SHP77 (cell line): ENCODE data around the gene FCAR.
"Not testable (repeated sequence)": the region's sequence is repeated elsewhere in the genome, so short reads cannot be mapped to it uniquely, and the experiment has no call there.

Source experiments
- DNase-seq, 2 experiments: peaks; one replicate each; lab custom pipeline; 2025; lab: John Stamatoyannopoulos, UW

Gene FCAR

DNA sequence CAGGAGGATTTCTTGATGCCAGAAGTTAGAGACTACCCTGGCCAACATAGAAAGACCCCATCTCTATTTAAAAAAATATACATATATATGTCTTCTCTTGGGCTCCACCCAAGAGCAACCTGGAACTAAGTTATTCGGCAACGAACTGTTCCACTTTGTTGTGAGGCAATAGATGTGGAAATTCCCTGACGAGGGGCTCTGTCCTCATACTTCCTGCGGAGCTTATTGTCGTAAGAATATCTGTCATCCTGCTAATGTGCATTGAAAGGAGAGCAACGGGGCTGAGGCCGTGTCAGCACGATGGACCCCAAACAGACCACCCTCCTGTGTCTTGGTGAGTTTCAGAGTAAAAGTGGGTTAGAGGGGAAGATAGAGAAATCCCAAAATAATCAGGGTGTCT is at the start of gene FCAR:
Gene FCAR (plus strand): TSS at position 246 of the 400 bp plus-strand sequence. CDS start 55 bp downstream, at position 301.
- DNase-seq: no peak

DNA sequence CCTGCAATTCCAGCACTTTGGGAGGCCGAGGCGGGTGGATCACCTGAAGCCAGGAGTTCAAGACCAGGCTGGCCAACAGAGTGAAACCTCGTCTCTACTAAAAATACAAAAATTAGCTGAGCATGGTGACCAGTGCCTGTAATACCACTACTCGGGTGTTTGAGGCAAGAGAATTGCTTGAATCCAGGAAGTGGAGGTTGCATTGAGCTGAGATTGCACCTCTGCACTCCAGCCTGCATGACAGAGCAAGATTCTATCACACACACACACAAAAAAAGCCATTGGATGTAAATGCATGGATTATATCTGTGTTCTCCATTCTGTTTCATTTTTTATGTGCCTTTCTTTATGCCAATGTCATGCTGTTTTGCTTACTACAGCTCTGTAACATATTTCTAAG is 49.6 kb upstream of the FCAR start:
- DNase-seq: not testable (repeated sequence)

DNA sequence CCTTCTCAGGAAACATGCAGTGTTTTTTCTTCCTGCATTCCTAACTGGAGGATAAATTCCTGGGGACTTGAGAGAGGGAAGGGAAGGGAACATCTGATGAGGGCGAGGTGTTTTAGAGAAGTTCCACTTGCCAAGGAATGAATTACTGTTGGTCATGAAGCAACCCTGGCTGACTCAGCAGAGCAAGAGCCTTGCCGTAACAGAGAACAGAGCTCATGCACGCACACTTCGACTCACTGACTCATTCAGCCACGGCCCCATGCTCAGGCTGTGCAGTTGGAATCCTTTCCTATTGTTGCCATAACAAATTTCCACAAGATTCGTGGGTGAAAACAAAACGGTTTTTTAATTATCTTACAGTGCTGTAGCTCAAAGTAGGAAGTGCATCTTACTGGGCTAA is 48.7 kb upstream of the FCAR start:
- DNase-seq: not testable (repeated sequence)

DNA sequence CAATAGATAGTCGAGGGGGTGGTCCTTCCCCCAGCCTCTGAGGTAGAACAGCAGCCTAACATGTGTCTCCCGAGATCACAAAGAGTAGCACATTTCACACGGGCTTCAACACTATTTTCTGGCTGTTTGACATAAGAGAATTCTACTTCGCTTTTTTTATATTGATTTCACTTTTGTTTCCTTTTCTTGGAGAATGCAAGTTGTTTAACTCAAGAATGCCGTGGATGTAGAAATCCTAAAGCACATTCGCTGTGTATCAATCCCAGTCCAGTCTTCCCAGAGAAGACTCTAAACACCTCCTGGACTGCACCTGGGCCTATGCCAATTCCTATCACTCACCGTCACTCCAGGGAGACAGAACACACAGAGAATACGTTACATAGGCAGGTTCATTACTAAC is 46.0 kb upstream of the FCAR start:
- not testable (repeated sequence) for DNase-seq

DNA sequence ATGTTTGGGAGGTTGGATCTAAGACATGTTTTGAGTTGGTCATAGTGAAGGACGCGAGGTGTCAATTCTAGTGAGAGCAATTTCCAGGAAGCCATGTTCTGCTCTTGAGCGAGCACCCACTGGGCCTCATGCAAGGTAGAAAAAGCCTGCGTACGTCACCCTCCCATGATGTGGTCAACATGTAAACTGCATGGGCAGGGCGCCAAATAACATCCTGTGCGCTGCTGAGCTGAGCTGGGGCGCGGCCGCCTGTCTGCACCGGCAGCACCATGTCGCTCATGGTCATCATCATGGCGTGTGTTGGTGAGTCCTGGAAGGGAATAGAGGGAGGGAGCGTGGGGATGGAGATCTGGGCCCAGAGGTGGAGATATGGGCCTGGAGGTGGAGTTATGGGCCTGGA is 41.5 kb upstream of the FCAR start, which contains the start of gene KIR2DS4:
Gene KIR2DS4 (plus strand): TSS at position 181 of the 400 bp plus-strand sequence.
- not testable (repeated sequence) for DNase-seq

DNA sequence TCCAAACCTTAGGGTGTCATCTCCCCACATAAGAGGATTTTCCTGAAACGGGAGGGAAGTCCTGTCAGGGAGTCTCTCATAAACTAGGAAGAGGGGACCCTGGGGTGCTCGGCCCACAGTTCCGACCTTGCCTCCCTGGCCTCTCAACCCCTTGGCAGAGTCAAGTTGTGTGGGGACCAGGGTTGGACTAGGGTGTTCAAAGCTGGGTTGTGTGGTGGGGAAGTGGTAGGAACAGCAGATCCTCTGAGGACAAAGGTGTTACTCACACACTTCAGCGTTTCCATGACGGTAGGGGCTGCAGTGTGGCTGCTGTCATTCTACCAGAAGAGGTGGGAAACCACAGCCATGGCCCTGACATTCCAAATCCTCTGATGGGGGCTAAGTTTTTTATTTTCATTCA is 38.9 kb upstream of the FCAR start:
- DNase-seq: not testable (repeated sequence)

DNA sequence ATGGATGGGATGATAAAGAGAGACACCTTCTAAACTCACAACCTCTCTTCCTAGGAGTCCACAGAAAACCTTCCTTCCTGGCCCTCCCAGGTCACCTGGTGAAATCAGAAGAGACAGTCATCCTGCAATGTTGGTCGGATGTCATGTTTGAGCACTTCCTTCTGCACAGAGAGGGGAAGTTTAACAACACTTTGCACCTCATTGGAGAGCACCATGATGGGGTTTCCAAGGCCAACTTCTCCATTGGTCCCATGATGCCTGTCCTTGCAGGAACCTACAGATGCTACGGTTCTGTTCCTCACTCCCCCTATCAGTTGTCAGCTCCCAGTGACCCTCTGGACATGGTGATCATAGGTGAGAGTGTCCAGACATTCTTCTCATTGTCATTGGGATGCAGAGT is 36.5 kb upstream of the FCAR start:
- not testable (repeated sequence) for DNase-seq

DNA sequence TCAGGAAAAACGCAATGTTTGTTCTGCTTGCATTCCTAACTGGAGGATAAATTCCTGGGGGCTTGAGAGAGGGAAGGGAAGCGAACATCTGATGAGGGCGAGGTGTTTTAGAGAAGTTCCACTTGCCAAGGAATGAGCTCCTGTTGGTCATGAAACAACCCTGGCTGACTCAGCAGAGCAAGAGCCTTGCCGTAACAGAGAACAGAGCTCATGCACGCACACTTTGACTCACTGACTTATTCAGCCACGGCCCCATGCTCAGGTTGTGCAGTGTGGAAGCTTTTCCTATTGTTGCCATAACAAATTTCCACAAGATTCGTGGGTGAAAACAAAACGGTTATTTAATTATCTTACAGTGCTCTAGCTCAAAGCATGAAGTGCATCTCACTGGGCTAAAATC is 30.9 kb upstream of the FCAR start:
- DNase-seq: not testable (repeated sequence)

DNA sequence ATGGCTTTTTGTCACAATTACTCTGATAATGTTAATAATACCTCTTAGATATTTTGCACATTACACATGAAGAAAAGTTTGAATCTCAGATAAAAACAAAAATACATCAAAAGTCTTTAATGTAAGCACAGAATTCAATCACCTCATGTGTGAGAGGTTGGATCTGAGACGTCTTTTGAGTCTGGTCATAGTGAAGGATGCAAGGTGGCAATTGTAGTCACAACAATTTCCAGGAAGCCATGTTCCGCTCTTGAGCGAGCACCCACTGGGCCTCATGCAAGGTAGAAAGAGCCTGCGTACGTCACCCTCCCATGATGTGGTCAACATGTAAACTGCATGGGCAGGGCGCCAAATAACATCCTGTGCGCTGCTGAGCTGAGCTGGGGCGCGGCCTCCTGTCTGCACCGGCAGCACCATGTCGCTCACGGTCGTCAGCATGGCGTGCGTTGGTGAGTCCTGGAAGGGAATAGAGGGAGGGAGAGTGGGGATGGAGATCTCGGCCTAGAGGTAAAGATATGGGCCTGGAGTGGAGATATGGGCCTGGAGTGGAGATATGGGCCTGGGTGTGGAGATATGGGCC is 23.9 kb upstream of the FCAR start, which contains the start of gene KIR3DL2:
Gene KIR3DL2 (plus strand): TSS at position 383 of the 580 bp plus-strand sequence. CDS start 33 bp downstream, at position 416.
- DNase-seq: not testable (repeated sequence)

DNA sequence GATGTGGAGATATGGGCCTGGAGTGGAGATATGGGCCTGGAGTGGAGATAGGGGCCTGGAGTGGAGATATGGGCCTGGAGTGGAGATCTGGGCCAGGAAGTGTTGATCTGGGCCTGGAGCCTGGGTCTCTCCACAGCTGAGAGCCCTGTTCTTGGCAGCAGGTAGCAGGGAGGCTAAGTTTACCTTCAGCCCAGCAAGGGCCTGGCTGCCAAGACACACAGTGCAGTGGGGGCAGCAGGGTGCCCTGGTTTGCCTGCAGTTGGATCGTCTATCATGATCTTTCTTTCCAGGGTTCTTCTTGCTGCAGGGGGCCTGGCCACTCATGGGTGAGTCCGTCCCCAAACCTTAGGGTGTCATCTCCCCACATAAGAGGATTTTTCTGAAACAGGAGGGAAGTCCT is 23.1 kb upstream of the FCAR start:
- no peak for DNase-seq

DNA sequence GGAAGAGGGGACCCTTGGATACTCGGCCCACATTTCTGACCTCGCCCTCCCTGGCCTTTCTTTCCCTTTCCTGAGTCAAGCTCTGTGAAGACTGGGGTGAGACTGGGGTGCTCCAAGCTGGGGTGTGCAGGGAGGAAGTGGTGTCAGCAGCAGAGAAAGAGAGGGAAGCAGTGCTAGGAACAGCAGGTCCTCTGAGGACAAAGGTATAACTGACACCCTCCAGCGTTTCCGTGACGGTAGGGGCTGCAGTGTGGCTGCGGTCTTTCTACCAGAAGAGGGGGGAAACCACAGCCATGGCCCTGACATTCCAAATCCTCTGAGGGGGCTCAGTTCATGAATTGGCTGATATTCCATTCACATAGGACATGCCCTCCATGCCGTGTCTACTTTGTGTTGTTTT is 22.7 kb upstream of the FCAR start:
- no peak for DNase-seq

DNA sequence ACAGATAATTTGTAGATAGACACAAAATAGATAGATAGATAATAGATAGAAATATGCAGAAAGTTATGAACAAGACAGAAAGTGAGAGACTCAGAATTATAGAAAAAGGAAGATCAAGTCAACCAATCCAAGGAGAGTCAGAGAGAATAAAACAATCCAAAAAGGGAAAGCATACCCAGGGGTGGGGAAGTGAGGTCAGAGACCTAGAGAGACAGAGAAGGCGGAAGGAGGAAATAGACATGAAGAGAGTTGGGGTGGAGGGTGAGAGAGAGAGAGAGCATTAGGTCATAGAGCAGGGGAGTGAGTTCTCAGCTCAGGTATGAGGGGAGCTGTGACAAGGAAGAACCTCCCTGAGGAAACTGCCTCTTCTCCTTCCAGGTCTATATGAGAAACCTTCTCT is 18.8 kb upstream of the FCAR start:
- DNase-seq: not testable (repeated sequence)

DNA sequence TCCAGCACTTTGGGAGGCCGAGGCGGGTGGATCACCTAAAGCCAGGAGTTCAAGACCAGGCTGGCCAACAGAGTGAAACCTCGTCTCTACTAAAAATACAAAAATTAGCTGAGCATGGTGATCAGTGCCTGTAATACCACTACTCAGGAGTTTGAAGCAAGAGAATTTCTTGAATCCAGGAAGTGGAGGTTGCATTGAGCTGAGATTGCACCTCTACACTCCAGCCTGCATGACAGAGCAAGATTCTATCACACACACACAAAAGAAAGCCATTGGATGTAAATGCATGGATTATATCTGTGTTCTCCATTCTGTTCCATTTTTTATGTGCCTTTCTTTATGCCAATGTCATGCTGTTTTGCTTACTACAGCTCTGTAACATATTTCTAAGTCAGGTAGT is 15.6 kb upstream of the FCAR start:
- DNase-seq: not testable (repeated sequence)

DNA sequence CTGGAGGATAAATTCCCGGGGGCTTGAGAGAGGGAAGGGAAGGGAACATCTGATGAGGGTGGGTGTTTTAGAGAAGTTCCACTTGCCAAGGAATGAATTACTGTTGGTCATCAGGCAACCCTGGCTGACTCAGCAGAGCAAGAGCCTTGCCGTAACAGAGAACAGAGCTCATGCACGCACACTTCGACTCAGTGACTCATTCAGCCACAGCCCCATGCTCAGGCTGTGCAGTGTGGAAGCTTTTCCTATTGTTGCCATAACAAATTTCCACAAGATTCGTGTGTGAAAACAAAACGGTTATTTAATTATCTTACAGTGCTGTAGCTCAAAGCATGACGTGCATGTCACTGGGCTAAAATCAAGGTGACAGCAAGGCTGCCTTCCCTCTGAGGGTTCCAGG is 14.6 kb upstream of the FCAR start:
- DNase-seq: not testable (repeated sequence)

DNA sequence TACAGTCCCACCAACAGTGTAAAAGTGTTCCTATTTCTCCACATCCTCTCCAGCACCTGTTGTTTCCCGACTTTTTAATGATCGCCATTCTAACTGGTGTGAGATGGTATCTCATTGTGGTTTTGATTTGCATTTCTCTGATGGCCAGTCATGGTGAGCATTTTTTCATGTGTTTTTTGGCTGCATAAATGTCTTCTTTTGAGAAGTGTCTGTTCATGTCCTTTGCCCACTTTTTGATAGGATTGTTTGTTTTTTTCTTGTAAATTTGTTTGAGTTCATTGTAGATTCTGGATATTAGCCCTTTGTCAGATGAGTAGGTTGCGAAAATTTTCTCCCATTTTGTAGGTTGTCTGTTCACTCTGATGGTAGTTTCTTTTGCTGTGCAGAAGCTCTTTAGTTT is 10.6 kb upstream of the FCAR start:
- not testable (repeated sequence) for DNase-seq

DNA sequence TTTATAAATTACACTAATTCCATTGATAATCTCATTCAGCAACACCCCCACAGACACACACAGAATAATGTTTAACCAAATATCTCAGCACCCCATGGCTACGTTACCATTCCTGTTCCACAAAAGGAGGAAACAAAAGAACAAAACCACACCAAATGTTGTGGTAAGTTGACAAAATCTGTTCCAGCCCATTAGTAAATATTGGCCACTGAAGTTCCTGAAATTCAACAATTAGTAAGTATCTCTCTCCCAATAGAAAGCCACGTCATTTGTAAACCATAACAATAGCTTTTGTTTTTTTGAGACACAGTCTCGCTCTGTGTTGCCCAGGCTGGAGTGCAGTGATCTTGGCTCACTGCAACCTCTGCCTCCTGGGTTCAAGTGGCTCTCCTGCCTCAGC is 2.3 kb upstream of the FCAR start:
- no peak for DNase-seq

DNA sequence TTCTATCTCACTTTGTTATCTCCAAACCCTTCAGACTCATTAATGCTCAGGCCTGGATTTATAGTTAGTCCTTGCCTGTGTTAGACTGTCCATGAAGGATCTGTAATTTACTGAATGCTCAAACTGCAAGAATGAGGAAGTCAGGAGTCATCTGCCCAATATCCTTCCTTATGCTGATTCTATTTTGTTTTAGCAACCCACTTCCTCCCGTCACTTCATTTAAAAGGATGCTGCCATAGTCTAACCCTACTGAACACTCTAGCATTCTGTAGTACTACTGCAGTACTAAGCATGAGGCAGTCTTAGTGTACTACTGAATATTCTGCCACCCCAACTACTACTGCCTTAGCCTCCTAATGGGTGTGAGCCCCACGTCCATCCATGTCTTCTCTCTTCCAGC is 1.5 kb downstream of the FCAR start:
- no peak for DNase-seq

DNA sequence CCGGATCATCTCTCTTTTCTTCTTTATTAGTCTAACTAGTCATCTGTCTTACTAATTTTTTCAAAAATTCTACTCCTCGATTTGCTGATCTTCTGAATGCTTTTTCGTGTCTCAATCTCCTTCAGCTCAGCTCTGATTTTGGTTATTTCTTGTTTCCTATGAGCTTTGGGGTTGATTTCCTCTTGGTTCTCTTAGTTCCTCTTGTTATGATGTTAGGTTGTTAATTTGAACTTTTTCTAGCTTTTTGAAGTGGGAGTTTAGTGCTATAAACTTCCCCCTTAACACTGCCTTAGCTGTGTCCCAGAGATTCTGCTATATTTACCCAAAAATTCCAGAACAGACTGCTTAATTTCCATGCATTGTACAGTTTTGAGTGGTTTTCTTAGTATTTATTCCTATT is 3.4 kb downstream of the FCAR start:
- no peak for DNase-seq

DNA sequence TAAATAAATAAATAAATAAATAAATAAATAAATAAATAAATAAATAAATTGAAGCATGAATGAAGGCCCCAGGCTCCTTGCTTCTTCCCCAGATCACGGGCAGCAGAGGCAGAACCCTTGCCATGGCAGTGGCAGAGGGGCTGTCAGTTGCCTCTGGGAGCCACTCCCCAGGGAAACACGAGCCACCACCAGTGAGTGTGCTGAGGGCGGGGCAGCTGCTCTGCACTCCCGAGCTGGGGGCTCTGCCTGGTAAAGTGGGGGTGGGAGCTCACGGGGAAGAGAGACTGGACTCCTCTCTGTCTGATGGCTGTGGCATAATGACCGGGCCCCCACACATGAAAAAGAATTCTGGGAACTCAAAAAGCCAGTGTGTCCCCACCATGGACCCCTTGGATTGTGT is 7.8 kb downstream of the FCAR start:
- no peak for DNase-seq

DNA sequence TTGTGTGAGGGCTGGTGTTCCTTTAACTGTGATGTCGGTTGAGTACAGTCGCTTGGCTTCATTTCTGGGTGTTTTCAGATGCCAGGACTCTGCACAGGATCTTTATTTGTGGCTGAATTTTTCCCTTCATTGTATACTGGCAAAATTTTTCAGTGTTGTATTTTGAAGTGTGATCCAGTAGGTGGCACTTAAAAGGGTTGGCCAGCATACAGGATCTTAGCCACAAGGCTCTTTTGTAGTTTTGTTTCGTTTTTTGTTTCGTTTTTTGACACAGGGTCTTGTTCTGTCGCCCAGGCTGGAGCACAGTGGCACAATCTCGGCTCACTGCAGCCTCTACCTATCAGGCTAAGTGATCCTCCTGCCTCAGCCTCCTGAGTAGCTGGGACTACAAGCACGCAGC is 8.7 kb downstream of the FCAR start:
- no peak for DNase-seq

DNA sequence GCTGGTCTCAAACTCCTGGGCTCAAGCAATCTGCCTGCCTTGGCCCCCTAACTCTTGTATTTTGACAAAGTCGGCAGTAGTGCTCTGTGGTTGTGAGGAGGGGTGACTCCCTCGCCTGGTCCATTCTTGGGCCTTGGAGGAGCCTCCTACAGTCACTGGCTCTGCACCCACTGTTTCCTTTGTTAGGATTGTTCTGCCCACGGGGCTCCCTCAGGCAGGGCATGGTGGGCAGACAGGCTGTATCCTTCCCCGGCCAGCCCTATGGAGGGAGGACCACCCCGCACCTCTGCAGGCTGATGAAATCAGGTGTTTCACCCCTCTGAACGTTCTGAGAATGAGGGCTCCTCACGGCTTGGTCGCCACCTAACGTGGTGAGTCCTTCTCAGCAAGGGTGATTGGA is 9.2 kb downstream of the FCAR start:
- DNase-seq: no peak

DNA sequence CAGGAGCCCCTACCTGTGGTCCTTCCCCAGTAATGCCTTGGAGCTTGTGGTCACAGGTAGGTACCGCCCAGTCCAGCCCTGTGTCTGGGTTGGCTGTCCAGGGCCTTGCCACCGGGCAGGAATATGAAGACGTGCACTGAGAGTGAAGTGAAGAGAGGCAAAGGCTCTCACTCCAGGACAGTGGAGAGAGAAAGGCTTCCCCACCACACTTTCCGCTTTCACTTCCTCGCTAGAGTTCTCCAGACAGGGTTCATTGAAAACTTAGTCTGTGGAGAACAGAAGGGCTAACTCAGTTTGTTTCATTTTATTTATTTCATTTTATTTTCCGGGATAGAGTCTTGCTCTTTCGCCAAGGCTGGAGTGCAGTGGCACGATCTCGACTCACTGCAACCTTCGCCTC is 14.2 kb downstream of the FCAR start:
- DNase-seq: no peak

DNA sequence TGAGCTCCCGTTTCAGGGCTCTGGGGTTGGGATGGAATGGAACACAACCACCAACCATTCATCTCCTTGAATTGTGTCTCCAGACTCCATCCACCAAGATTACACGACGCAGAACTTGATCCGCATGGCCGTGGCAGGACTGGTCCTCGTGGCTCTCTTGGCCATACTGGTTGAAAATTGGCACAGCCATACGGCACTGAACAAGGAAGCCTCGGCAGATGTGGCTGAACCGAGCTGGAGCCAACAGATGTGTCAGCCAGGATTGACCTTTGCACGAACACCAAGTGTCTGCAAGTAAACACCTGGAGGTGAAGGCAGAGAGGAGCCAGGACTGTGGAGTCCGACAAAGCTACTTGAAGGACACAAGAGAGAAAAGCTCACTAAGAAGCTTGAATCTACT is 15.5 kb downstream of the FCAR start:
- DNase-seq: no peak

DNA sequence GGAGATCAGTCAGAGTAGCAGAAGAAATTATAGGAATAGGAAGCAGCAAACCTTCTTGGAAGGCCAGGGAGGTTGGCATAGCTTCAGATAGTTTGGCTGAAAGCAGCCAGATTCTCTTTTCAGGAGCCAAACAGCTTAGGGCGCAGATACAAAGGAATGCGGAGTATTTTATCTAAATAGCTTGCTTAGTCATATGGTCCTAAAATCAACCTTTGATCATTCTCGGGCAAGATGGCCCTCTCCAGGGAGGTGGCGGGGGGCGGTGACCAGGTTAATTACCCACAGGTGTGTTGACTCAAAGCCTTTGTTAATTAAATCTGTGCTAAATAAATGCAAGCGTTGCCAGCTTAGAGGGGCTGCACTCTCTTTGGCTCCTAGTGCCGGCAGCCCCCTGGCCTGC is 19.4 kb downstream of the FCAR start:
- DNase-seq: no peak
